Stimulated activated CD4-positive, alpha-beta T cell treated with anti-CD3 and anti-CD28 coated beads, Interleukin-1b, Interleukin-23, amount 100 ng/mL, for 24 hours (primary cell): ENCODE measurements around the gene PFKFB2.
A peak's percentile ranks its signal among the peaks of the same experiment; 100 is the strongest.

Experiments
- DNase-seq, 4 experiments: peaks; one replicate each; pipeline ENCODE4 v3.0.0-alpha.2; 2020; ENCODE audit warnings: low read depth in 4 of 4, low spot score in 1 of 4

The PFKFB2 gene

GRCh38 chr1:207052911-207053769, at the start of gene PFKFB2:
PFKFB2 (plus strand) TSS chr1:207053275; CDS start chr1:207054718, 1,443 bp downstream.
- DNase-seq = peak; percentile 84 to 97 (median 90)

- peak in 2 of 4 experiments; percentile 2 to 28 for DNase-seq
These were observed 47.9 kb upstream of the PFKFB2 start for GRCh38 chr1:207004931-207005830.

- no peak for DNase-seq
These were observed 47.0 kb upstream of the PFKFB2 start for GRCh38 chr1:207006083-207006482.

- no peak for DNase-seq
These were observed 46.2 kb upstream of the PFKFB2 start for GRCh38 chr1:207006914-207007313.

GRCh38 chr1:207007352-207008033, 45.6 kb upstream of the PFKFB2 start:
- no peak for DNase-seq

GRCh38 chr1:207009182-207009850, 43.8 kb upstream of the PFKFB2 start:
- no peak for DNase-seq

GRCh38 chr1:207009945-207010344, 43.1 kb upstream of the PFKFB2 start:
- no peak for DNase-seq

GRCh38 chr1:207010726-207011125, 42.3 kb upstream of the PFKFB2 start:
- DNase-seq = no peak

- DNase-seq = no peak
These were observed 39.6 kb upstream of the PFKFB2 start for GRCh38 chr1:207013321-207014085.

GRCh38 chr1:207014728-207015127, 38.3 kb upstream of the PFKFB2 start:
- no peak for DNase-seq

- no peak for DNase-seq
These were observed 37.3 kb upstream of the PFKFB2 start for GRCh38 chr1:207015791-207016190.

GRCh38 chr1:207017615-207018559, 35.2 kb upstream of the PFKFB2 start:
- no peak for DNase-seq

- DNase-seq = no peak
These were observed 34.4 kb upstream of the PFKFB2 start for GRCh38 chr1:207018707-207019106.

- DNase-seq = no peak
These were observed 33.9 kb upstream of the PFKFB2 start for GRCh38 chr1:207019161-207019560.

- DNase-seq = no peak
These were observed 33.4 kb upstream of the PFKFB2 start for GRCh38 chr1:207019661-207020060.

GRCh38 chr1:207020065-207020708, 32.9 kb upstream of the PFKFB2 start:
- no peak for DNase-seq

GRCh38 chr1:207020709-207021107, 32.4 kb upstream of the PFKFB2 start:
- no peak for DNase-seq

- DNase-seq = no peak
These were observed 31.8 kb upstream of the PFKFB2 start for GRCh38 chr1:207021139-207021861.
